H4 (cell line): ENCODE measurements around the gene CCDC69. TPM values are rescaled to one million over a fixed set of nuclear protein-coding genes. Genes with fewer than 3 reads are reported as not detected.
"Not testable (repeated sequence)": the region's sequence is repeated elsewhere in the genome, so short reads cannot be mapped to it uniquely, and the experiment has no call there.

Experiments
- DNase-seq: peaks from one replicate; pipeline ENCODE4 v3.0.0-alpha.2; 2015; ENCODE audit warnings: low spot score
- total RNA-seq: library from RNA; depleted of rRNA; stranded (reverse); fragments of >200 nt; shearing (Covaris generic); gene quantifications from 2 replicates; pipeline ENCODE4 v1.2.3, GENCODE V29; 2014

CCDC69 gene
- total RNA-seq, 1 experiment from 2014 or later = 4.9 TPM

DNA sequence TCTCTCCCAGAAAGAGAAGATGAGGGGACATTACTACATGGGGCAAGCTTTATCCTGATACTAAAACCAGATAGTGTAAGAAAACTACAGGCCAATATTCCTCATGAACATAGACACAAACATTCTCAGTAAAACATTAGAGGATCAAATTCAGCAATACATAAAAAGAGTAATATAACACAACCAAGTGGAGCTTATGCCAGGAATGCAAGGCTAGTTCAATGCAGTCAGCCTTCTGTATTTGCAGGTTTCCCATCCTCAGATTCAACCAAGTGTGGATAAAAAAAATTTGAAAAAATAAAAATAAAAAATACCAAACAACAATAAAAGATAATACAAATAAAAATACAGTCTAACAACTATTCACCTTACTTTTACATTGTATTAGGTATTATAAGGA, 31.3 kb downstream of the CCDC69 start:
- no peak for DNase-seq

- DNase-seq = no peak
These were observed 32.2 kb downstream of the CCDC69 start for GRCh38 chr5:151191661-151192060.

- DNase-seq = no peak
These were observed 34.7 kb downstream of the CCDC69 start for GRCh38 chr5:151189151-151189550.

GRCh38 chr5:151186538-151186937, 37.4 kb downstream of the CCDC69 start:
- no peak for DNase-seq

GRCh38 chr5:151186052-151186451, 37.8 kb downstream of the CCDC69 start:
- no peak for DNase-seq

DNA sequence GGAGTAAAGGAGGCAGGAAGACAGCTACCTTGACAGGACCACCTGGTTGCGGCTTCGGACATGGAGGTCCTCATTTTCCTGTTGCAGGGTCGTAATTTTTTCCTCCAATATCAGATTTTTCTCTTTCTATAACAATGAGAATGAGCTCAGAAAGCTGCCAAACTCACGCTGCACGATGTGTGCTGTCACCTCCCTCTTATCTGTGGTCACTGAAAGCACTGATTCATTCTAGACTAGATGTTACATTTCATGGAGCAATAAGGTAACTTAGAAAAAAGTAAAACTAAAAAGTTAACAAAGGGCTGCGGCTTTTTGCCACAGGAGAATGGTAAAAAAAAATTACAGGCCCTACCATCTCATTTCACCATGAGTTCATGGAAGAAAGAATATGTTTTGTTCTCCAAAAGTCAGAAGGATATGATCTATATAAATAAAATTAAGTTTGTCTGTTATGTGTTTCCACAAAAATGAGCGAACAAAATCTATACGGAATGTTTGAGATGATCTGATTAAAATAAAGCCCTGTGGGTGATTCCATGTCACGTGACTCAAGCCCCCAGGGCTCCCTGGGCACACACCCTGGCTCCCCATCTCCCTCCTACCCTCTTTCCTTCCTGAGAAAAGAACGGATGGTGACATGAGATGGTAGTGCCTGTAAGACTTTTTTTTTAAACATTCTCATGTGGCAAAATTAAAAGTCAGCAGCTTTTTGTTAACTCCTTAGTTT, 39.4 kb downstream of the CCDC69 start:
- no peak for DNase-seq

DNA sequence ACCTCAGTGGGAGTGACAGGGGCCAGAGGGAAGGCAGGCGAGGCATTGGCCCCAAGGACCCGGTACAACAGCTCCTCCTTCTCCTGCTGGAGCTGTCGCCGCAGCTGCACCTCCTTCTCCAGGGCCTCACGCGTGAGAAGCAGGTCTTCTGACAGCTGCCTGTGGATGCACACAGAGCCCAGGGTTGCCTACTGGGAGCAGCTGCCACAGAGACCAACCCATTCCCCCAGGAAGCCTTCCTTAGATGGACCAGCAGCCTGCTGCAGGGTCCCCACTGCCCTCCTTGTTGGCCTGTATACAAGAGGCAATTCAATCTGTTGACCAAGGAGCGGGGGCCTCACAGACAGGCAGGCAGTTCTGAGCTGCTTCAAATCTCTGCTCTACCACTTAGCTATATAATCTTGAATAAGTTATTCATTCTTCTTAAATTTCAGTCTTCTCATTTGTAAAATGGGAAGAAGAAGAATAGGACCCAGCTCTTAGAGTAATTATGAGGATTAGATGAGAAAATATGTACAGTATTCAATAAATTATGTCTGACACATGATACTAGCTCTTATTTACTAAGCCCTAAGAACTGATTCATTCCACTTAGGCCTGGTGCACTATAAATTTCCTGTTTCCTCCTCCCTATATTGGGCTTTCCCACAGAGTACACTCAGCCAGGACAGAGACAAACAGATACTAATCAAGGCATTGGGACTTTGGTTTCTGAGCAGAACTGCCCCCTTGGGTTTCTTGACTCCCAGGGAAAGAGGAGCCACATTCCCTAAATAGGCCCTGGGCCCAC, 40.2 kb downstream of the CCDC69 start:
- DNase-seq = no peak

DNA sequence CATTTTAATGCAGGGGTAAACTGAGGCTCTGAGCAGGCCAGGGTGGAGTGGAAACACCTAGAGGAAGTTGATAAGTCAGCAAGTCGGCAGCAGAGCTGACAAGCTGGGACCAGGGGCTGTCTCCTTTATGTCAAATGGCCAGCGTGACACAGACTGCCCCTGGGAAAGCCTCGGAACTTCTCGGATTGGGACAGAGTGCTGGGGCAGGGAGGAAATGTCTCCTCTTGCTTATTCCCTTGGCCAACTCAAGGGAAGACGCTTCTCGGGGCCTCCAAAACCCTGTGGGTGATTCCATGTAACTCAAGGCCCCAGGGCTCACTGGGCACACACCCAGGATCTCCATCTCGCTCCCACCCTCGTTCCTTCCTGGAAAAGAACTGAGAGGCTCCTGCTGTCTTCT, 40.9 kb downstream of the CCDC69 start:
- no peak for DNase-seq

- no peak for DNase-seq
These were observed 41.4 kb downstream of the CCDC69 start for GRCh38 chr5:151182524-151182900.

DNA sequence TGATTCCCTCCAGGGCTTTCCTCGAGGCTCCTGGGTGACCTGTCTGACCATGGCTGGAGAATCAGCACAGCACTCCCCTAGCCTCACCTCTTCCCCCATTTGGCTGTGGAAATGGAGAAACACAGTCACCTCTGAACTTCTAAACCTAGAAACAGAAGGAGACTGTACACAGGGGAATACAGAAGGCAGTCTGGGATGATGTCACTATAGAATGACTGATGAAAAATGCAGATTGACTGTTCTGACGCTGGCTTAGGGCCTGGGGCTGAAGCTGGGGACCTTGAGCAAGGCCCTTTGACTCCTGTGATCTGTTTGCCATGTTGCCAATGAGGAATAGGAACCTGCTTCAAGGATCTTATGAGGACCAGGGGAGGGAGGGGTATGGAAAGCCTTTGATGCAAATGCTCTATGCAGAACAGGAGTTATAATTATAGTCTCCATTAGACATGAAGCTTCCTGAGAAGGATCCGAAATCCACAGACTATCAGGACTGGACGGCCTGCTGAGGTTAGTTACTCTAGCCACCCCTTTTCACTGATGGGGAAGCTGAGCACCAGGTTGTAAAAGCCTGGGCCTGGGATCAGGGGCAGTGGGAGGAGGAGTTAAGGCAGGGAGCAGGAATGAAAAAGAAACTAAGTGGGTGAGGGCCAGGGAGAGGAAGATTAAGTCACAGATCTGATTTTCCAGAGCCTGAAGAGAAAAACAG, 41.9 kb downstream of the CCDC69 start:
- no peak for DNase-seq

DNA sequence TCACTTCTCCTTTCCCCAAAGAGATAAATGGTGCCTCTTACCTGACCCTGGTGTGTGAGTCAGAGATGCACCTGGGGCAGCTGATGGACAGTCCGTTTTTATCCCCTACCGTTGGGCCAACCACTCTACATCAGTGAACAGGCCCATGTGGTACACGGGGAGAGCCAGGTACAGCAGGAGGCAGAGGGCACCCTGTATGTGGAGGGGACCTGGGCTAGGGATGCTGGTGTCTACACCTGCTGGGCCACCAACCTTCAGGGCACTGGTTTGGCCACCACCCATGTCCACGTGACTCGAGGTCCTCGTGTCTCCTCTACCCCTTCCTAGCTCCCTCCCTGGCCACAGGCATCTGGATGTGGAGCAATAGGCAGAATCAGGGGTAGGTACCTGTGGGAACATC, 43.6 kb downstream of the CCDC69 start:
- DNase-seq = no peak

GRCh38 chr5:151179489-151179840, 44.4 kb downstream of the CCDC69 start:
- no peak for DNase-seq

DNA sequence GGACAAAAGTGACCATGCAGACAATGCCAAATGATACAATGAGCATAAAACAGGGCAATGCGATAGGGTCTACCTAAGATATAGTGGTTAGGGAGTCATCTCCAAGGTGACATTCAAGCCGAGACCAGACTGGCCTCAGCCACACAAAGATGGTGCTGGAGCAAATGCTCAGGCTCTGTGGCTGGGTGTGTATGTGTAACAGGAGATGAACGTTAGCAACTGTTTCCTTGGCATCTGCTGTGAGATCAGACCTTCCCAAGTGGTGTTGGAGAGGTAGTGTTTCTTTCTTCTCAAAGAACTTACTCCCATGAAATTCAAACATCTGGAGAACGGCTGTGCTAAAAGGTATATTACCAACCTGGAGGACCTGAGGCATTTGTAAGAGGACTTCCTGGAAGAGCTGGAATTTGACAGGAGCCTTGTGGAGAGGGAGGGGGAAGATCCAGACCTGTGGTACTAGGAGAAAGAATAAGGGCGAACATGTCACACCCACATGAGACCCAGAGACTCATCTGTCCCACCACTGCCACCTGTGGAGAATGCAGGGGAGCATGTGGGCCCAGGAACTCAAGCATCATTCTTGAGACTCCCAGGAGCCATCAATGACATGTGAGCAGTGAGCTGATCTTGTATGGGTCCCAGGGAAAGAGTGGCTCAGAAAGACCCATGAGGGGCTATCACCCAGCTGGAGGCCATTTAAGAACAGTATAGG, 45.0 kb downstream of the CCDC69 start:
- no peak for DNase-seq

- DNase-seq = no peak
These were observed 45.5 kb downstream of the CCDC69 start for GRCh38 chr5:151178372-151178771.

- DNase-seq = not testable (repeated sequence)
These were observed 47.6 kb downstream of the CCDC69 start for GRCh38 chr5:151176268-151176667.

- no peak for DNase-seq
These were observed 49.2 kb downstream of the CCDC69 start for GRCh38 chr5:151174612-151175101.

GRCh38 chr5:151173711-151174611, 49.9 kb downstream of the CCDC69 start:
- DNase-seq = no peak

GRCh38 chr5:151171529-151171928, 52.4 kb downstream of the CCDC69 start:
- DNase-seq = no peak

GRCh38 chr5:151168602-151169344, 55.1 kb downstream of the CCDC69 start:
- no peak for DNase-seq

GRCh38 chr5:151167022-151167421, 56.9 kb downstream of the CCDC69 start:
- DNase-seq = no peak
